RWPE1 (cell line): ENCODE measurements around the gene DPF3.

Experiments
- CTCF ChIA-PET: fragments of 350-600 bp; sonication (Branson Sonifier 250); formaldehyde crosslinking; extraction: SDS; loops from one replicate; lab custom pipeline; 2021; lab: Yijun Ruan, JAX
- POLR2A ChIA-PET: fragments of 400-600 bp; formaldehyde crosslinking; extraction: SDS; loops from one replicate; lab custom pipeline; 2020; ENCODE audit warnings: antibody characterized with exemption; ENCODE audit not compliant: low non-redundant PET; lab: Yijun Ruan, JAX
- DNase-seq: peaks from one replicate; pipeline ENCODE4 v3.0.0; 2012; ENCODE audit warnings: low spot score
- H3K27ac ChIP-seq: fragments of 450-650 bp; 2 replicates; pipeline ENCODE4 v1.5.1; 2017
- TF ChIP-seq, protein P1 (sequence below): fragments of 450-650 bp; conservative IDR thresholded peaks from 2 replicates; pipeline ENCODE4 v1.5.1; 2017; ENCODE audit warnings: low read depth, mild to moderate bottlenecking

The DPF3 gene

DNA sequence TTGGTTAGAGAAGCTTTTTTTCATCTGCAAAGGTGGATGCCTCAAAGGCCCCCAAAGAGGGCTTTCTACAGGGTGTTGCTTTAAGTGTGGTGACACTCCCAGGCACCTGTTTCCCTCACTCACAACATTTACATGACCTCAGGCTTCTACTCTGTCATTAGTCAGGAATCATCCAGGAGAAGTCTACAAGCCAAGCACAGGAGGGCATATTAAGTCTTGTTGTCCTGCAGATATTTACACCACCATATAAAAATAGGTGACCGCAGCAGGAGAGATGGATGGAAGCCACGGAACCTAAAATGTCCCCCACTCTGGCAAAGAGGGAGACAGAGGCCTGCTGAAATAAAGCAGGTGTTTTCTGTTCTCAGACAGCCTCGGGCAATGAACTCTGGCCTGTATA lies 7.5 kb upstream of the DPF3 start:
- TF ChIP-seq, protein P1, sequence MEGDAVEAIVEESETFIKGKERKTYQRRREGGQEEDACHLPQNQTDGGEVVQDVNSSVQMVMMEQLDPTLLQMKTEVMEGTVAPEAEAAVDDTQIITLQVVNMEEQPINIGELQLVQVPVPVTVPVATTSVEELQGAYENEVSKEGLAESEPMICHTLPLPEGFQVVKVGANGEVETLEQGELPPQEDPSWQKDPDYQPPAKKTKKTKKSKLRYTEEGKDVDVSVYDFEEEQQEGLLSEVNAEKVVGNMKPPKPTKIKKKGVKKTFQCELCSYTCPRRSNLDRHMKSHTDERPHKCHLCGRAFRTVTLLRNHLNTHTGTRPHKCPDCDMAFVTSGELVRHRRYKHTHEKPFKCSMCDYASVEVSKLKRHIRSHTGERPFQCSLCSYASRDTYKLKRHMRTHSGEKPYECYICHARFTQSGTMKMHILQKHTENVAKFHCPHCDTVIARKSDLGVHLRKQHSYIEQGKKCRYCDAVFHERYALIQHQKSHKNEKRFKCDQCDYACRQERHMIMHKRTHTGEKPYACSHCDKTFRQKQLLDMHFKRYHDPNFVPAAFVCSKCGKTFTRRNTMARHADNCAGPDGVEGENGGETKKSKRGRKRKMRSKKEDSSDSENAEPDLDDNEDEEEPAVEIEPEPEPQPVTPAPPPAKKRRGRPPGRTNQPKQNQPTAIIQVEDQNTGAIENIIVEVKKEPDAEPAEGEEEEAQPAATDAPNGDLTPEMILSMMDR, result no peak
- CTCF ChIA-PET, result no interaction called here
- DNase-seq, result no peak
- POLR2A ChIA-PET, result no interaction called here
- no peak overlapping the region for H3K27ac ChIP-seq

DNA sequence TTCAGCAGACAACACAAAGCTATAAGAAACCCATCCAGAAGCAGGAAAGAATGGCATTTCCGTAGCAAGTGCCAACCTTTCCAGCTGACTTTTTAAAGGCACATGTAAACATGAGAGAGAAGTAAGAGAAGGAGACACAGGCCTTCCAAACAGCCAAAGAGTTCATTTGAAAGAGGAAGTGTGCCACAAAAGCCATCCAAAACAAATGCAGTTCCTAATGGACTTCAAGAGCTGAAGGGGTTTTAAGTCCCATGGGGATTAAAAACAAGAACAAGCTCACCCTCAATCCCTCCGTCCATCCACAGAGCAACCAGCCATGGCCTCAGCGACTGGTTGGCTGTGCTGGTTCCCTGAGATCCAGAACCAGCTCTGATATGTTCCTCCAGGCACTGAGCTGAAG lies 4.5 kb upstream of the DPF3 start:
- ChIA-PET CTCF (interaction anchor here (0.6 kb wide), 1 partner anchor 381 kb away, joined by 4 read pairs; no protein-coding TSS in a partner anchor), POLR2A (no interaction called here)
- TF ChIP-seq, protein P1, result no peak
- no peak for DNase-seq
- H3K27ac ChIP-seq, result no peak overlapping the region

GRCh38 chr14:72894623-72895378 lies 900 bp upstream of the DPF3 start:
- TF ChIP-seq, protein P1, result no peak
- no peak overlapping the region for H3K27ac ChIP-seq
- peak; percentile 8 for DNase-seq
- ChIA-PET POLR2A (no interaction called here), CTCF (interaction anchor here (0.6 to 2.6 kb wide), 7 partner anchors 10 to 420 kb away, joined by 3 to 9 read pairs (median 3); no protein-coding TSS in a partner anchor)

DNA sequence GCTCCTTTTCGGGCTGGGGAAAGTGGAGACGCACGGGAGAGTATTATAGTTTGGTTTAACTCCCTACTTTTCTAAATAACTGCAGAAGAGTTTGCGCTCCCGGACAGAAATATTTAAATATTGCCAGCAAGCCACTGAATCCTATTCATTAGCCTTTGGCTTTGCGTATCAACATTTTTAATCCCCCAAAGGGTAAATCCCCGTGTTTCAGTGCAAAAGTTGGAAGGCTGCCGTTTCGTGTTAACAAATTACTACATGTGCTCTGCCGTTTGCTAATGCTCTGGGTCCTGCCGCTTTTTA lies 372 bp upstream of the DPF3 start:
- ChIA-PET POLR2A (no interaction called here), CTCF (interaction anchor here (0.6 to 2.6 kb wide), 7 partner anchors 11 to 419 kb away, joined by 3 to 9 read pairs (median 3); no protein-coding TSS in a partner anchor)
- H3K27ac ChIP-seq, result no peak overlapping the region
- no peak for DNase-seq
- TF ChIP-seq, protein P1, result no peak

DNA sequence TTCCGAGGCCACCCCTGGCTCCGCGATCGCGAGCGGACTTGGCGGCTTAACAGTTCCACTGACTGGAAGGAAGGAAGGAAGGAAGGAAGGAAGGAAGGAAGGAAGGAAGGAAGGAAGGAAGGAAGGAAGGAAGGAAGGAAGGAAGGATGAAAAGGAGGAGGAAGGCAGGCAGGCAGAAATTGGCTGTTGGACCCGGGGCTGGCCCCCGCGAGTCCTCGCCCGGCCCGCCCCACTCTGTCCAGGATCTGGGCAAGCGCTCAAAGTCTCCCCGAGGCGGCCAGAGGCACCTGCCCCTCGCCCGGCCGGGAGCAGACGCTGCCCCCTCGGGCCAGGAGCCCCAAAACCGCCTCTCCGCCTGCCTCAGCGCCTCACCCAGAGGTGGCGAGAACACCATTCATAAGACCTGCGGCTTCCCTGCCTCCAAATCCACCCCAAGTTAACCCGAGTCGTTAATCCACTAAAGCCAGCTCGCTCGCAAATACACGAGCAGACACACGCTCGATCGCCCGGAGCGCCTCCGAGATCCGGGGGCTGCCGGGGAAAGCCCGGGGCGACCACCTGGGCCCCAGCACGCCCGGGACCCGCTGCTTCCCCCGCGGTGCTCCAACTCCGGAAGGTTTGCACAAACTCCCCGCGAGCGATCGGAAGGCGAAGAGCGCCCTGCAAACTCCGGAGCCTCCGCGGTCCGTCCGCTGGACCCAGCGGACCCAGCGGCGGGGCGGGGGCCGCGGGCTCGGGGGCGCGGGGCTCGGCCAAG lies 844 bp downstream of the DPF3 start:
- peak overlapping the region; percentile 62 for H3K27ac ChIP-seq
- POLR2A ChIA-PET, result no interaction called here
- TF ChIP-seq, protein P1, result no peak
- DNase-seq, result peak; percentile 34
- CTCF ChIA-PET, result interaction anchor here (0.5 to 2.6 kb wide), 8 partner anchors 9 to 379 kb away, joined by 3 to 9 read pairs (median 4); no protein-coding TSS in a partner anchor

DNA sequence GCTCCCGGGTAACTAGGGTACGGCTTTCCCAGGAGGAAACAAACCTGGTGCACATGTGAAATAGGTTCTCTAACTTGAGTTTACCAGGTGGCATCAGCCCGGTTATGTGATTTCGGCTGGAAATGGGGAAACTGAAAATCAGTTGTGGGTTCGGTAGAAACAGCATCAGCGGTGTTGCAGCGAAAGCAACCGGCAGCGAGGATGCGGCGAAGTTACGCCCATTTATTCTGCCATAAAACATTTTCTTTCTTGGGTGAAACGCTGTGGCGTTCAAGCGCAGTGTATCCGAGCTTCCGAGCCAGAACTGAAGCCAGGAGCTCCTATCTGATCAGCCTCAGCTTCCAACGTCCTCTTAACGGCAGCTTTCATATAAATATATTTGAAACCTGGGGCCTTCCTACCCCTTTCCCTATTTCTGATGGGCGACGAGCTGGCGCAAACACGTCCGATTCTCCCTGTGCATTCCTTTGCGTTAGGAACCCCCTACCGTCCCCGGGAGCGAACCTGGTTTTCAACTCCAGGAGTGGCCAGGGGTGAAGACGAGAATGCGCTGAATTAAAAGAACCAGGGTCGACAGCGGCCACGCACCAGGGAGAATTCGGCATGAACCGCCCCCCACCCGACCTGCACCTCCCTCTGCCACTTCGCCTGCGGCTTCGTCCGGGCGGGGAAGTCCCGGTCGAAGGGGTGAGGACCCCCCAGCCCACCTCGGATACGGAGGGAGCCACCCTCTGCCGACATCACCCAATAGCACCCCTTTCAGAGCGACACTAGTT lies 1.6 kb downstream of the DPF3 start:
- ChIA-PET CTCF (interaction anchor here (0.8 to 2.6 kb wide), 4 partner anchors 8 to 379 kb away, joined by 3 to 9 read pairs (median 4); no protein-coding TSS in a partner anchor), POLR2A (no interaction called here)
- TF ChIP-seq, protein P1, result no peak
- no peak overlapping the region for H3K27ac ChIP-seq
- peak; percentile 43 for DNase-seq
